Suprapubic skin (tissue), 4 donors: ENCODE results near the gene PITPNM3. TPM values are rescaled to one million over a fixed set of nuclear protein-coding genes. Genes with fewer than 3 reads are reported as not detected.

ENCODE experiments used
- DNase-seq, 2 donors: peaks; one replicate each; pipeline ENCODE4 v3.0.0-alpha.2; 2019; ENCODE audit warnings: low spot score in 2 of 2
- H3K27ac ChIP-seq: fragments of 200-600 bp; sonication (generic); one replicate; pipeline ENCODE4 v1.5.1; 2019
- H3K27me3 ChIP-seq: fragments of 200-600 bp; sonication (generic); one replicate; pipeline ENCODE4 v1.5.1; 2019
- H3K36me3 ChIP-seq: fragments of 200-600 bp; sonication (generic); one replicate; pipeline ENCODE4 v1.5.1; 2019
- H3K4me1 ChIP-seq: fragments of 200-600 bp; sonication (generic); one replicate; pipeline ENCODE4 v1.5.1; 2019
- H3K4me3 ChIP-seq: fragments of 200-600 bp; sonication (generic); one replicate; pipeline ENCODE4 v1.5.1; 2019; ENCODE audit warnings: mild to moderate bottlenecking
- H3K9me3 ChIP-seq: fragments of 200-600 bp; sonication (generic); one replicate; pipeline ENCODE4 v1.5.1; 2019
- EP300 ChIP-seq: sonication (generic); formaldehyde crosslinking; IDR thresholded peaks from one replicate; pipeline ENCODE4 v1.6.1; 2017; ENCODE audit warnings: antibody characterized with exemption
- POLR2A ChIP-seq, 2 donors: fragments of 450-650 bp; IDR thresholded peaks; one replicate each; pipeline ENCODE4 v1.6.1; 2017; ENCODE audit warnings: antibody characterized with exemption in 2 of 2, mild to moderate bottlenecking in 2 of 2, moderate library complexity in 2 of 2
- POLR2AphosphoS5 ChIP-seq, 3 donors: sonication (generic); formaldehyde crosslinking; IDR thresholded peaks; one replicate each; pipeline ENCODE4 v1.6.1; 2017; ENCODE audit warnings: antibody characterized with exemption in 3 of 3
- WGBS: methylation state at CpG from one replicate; pipeline ENCODE4 v1.1.5; 2018; 5-methylcytosine and 5-hydroxymethylcytosine counted together
- total RNA-seq, 4 donors: library from RNA; depleted of rRNA; stranded (reverse); fragments of >200 nt; gene quantifications; one replicate each; pipeline ENCODE4 v1.1.0, GENCODE V29; 2016
- TF ChIP-seq, protein P1 (sequence below), 2 donors: fragments of 200-600 bp in 1 of 2; fragments of 450-650 bp in 1 of 2; sonication (generic) in 1 of 2; IDR thresholded peaks; one replicate each; pipeline ENCODE4 v1.5.1; 2016 to 2019; ENCODE audit warnings: antibody characterized with exemption in 2 of 2, mild to moderate bottlenecking in 1 of 2, moderate library complexity in 1 of 2

Gene PITPNM3
- total RNA-seq, 4 donors from 2014 or later = 16.4 to 31.1 (median 19.2) TPM

- no peak for DNase-seq
- WGBS = 91% methylated on average over 17 of the region's 25 CpGs
- peaks cover 5% of the 10 kb centered on the region for H3K4me1 ChIP-seq
- no peaks in the 10 kb centered on the region for H3K36me3 ChIP-seq
- no peaks in the 10 kb centered on the region for H3K9me3 ChIP-seq
- H3K27me3 ChIP-seq = peaks cover 21% of the 10 kb centered on the region
- H3K4me3 ChIP-seq = no peak overlapping the region
- H3K27ac ChIP-seq = no peak overlapping the region
- TF ChIP-seq, protein P1, sequence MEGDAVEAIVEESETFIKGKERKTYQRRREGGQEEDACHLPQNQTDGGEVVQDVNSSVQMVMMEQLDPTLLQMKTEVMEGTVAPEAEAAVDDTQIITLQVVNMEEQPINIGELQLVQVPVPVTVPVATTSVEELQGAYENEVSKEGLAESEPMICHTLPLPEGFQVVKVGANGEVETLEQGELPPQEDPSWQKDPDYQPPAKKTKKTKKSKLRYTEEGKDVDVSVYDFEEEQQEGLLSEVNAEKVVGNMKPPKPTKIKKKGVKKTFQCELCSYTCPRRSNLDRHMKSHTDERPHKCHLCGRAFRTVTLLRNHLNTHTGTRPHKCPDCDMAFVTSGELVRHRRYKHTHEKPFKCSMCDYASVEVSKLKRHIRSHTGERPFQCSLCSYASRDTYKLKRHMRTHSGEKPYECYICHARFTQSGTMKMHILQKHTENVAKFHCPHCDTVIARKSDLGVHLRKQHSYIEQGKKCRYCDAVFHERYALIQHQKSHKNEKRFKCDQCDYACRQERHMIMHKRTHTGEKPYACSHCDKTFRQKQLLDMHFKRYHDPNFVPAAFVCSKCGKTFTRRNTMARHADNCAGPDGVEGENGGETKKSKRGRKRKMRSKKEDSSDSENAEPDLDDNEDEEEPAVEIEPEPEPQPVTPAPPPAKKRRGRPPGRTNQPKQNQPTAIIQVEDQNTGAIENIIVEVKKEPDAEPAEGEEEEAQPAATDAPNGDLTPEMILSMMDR (IDR thresholded peaks at IDR 0.05) = no peak
- TF ChIP-seq POLR2AphosphoS5 (IDR thresholded peaks at IDR 0.05) = no peak
- TF ChIP-seq EP300 = no peak
- no peak for TF ChIP-seq POLR2A (IDR thresholded peaks at IDR 0.05)
Measured at GRCh38 chr17:6426356-6427101, 129.8 kb downstream of the PITPNM3 start.

DNA sequence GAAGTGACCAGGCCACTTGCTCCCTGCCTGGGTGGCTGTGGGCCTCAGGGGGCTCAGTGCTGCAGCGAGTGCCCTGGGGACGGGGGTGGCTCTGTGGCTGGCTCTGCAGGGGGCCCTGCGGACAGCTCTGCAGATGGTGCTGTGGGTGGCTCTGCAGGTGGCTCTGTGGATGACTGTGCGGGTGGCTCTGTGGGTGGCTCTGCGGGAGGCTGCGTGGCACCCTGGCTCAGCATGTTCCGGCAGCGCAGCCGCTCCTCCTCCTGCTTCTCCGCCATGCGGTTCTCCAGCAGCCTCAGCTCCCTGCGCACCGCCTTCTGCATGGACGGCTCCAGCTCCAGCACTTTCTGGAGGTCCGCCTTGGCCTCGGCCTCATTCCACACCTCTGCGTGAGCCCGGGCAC, 130.9 kb downstream of the PITPNM3 start:
- WGBS = 82% methylated on average over 12 of the region's 18 CpGs
- no peak for DNase-seq
- H3K27me3 ChIP-seq = peaks cover 25% of the 10 kb centered on the region
- H3K27ac ChIP-seq = no peak overlapping the region
- TF ChIP-seq POLR2A (IDR thresholded peaks at IDR 0.05) (no peak), EP300 (no peak), POLR2AphosphoS5 (IDR thresholded peaks at IDR 0.05) (no peak)
- TF ChIP-seq, protein P1 (IDR thresholded peaks at IDR 0.05) = no peak
- peaks cover 5% of the 10 kb centered on the region for H3K4me1 ChIP-seq
- H3K36me3 ChIP-seq = no peaks in the 10 kb centered on the region
- no peaks in the 10 kb centered on the region for H3K9me3 ChIP-seq
- H3K4me3 ChIP-seq = no peak overlapping the region

GRCh38 chr17:6423931-6424330, 132.4 kb downstream of the PITPNM3 start:
- TF ChIP-seq POLR2A (IDR thresholded peaks at IDR 0.05) (no peak), POLR2AphosphoS5 (IDR thresholded peaks at IDR 0.05) (no peak), EP300 (no peak)
- TF ChIP-seq, protein P1 (IDR thresholded peaks at IDR 0.05) = no peak
- H3K27me3 ChIP-seq = peaks cover 26% of the 10 kb centered on the region

GRCh38 chr17:6422654-6423241, 133.6 kb downstream of the PITPNM3 start:
- H3K27me3 ChIP-seq = peaks cover 25% of the 10 kb centered on the region
- 59% methylated on average over 13 of the region's 13 CpGs for WGBS
- no peak overlapping the region for H3K4me3 ChIP-seq
- TF ChIP-seq POLR2AphosphoS5 (IDR thresholded peaks at IDR 0.05) = no peak
- no peak for TF ChIP-seq POLR2A (IDR thresholded peaks at IDR 0.05)
- TF ChIP-seq, protein P1 (IDR thresholded peaks at IDR 0.05) = no peak
- no peak for TF ChIP-seq EP300
- no peaks in the 10 kb centered on the region for H3K36me3 ChIP-seq
- H3K9me3 ChIP-seq = no peaks in the 10 kb centered on the region
- no peak for DNase-seq
- H3K27ac ChIP-seq = no peak overlapping the region
- H3K4me1 ChIP-seq = peaks cover 3% of the 10 kb centered on the region

More at GRCh38 chr17:6423931-6424330, 132.4 kb downstream of the PITPNM3 start:
- peaks cover 5% of the 10 kb centered on the region for H3K4me1 ChIP-seq
- no peak for DNase-seq
- no peak overlapping the region for H3K27ac ChIP-seq
- WGBS = 55% methylated on average over 14 of the region's 14 CpGs
- no peaks in the 10 kb centered on the region for H3K36me3 ChIP-seq
- H3K4me3 ChIP-seq = no peak overlapping the region
- H3K9me3 ChIP-seq = no peaks in the 10 kb centered on the region
